CD4-positive, alpha-beta T cell treated with Interferon alpha-2 for 1 hour (primary cell): ENCODE data around the gene RNASE4.
"Not testable (repeated sequence)": the region's sequence is repeated elsewhere in the genome, so short reads cannot be mapped to it uniquely, and the experiment has no call there.

Source experiments
- DNase-seq, 2 donors: peaks; one replicate each; pipeline ENCODE4 v3.0.0-alpha.2; 2020 to 2022

Gene RNASE4, protein sequence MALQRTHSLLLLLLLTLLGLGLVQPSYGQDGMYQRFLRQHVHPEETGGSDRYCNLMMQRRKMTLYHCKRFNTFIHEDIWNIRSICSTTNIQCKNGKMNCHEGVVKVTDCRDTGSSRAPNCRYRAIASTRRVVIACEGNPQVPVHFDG

DNA sequence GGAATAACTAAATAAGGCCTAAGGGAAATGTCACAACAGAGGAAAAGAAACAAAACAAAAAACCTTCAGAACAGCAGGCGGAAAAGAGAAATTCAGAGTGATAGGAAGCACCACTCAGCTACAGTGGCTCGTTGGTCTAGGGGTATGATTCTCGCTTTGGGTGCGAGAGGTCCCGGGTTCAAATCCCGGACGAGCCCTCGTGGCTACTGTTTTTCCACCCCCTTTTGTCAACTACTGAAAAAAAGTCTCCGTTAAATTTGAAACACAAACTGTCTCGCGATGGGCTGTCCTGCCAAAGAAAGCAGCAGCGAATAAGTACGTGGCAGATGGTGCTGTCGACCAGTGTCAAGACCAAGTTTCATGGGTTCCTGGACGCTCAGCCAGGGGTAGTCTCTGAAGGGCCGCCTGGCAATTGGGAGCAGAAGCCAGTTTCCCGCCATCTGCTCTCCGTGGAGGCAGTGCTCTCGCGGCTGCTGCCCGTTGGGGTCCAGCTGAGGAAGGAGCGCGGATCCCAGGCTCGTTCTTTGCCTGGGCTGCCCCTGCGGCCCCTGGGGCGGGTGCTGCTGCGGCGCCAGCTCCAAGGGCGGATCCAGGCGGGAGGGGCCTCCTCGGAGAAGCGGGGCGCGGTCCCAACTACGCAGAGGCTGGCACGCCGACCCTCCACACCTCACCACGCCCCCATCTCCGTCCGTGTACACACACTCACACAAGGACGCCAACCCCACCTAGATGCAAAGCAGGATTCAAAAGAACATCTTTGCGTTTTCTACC, at the start of gene RNASE4:
TSS of gene RNASE4 (plus strand) at position 670 of the 771 bp plus-strand sequence. CDS start 14,812 bp downstream, outside the sequence.
- peak; percentile 85 to 91 for DNase-seq

DNA sequence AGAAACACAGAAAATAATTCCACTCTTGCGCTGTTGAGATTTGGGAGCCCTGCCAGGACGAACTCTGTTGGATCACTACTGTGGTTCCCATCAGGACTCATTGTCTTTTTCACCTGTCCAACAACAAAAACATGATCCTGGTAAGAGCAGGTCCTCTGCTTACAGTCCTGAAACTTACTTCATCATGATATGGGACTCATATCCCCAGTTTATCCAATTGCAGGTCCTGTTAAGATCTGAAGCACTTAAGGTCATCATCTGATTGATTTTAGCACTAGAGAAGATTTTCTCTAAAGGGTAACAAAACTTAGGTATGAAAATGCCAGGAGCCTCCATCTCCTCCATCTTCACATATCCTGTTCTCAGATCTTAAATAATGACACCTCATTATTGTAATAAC, 42.8 kb upstream of the RNASE4 start, which contains the start of gene OR6S1:
TSS of gene OR6S1 (minus strand) at position 101 of the 400 bp plus-strand sequence. CDS start at position 101, 0 bp downstream.
- DNase-seq, result no peak

DNA sequence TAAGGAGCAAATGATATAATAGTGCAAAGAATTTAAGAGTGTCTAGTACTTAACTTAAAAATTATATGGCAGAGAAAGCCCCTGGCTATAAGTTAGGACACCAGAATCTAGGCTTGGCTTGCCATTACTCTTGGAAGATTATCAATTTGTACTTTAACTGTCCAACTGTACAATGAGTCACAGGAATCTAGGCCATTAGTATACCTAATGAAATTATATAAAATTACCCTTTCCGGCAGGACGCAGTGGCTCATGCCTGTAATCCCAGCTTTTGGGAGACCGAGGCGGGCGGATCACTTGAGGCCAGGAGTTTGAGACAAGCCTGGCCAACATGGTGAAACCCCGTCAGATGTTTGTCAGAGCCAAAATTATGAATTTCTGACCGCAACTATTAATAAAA, 42.2 kb upstream of the RNASE4 start:
- DNase-seq, result no peak

DNA sequence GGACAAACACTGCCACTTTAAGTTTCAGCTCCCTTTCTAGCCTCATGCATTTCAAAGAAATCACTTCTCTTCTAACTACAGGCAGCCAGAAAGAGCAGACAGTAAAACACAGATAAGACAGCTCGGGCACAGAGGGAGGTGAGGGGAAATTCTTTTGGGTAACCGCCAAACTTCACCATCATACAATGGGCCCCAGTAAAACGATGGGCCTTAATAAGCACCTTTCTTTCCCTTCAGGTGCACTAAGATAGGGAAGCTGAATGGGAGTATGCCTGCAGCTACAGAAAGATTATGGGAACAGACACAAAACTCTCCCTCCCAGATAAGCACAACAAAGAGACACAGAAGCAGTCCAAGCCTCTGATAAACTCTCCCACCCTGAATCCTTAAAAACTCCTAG, 41.6 kb upstream of the RNASE4 start:
- DNase-seq, result not testable (repeated sequence)

DNA sequence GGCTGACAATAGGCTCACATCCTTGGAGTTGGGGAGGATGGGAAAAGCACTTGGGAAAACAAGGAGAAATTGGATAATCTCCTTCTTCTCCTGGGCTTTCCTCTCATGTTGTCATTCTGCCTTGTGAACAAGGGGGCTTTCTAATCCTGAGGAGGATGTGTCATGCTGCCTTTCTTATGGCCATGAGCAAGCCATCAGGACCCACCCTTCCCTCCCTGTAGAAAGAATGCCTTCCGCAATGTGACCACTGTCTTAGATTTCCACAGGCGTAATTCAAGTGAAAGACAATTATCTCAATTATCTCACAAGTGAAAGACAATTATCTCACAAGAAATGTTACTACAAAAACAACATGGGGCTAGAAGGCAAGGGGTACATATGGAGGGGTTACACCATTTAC, 39.8 kb upstream of the RNASE4 start:
- DNase-seq, result no peak

DNA sequence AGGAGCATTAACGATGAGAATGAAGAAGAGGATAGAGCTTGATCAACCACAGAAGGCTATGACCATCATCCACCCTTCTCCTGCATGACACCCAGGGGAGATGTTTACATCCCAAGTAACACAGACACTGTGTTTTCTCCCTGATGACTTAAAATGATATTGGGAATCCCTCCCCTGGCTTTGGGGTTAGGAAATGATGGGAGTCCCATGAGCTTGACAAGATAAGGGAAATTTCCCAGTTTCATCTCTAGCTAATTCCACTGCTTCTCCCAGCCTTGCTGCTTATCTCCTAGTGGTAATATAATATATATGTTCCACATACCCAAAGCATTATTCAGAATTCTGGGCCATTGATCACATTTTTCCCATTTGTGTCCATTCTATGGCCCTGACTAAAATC, 38.9 kb upstream of the RNASE4 start:
- DNase-seq, result no peak

DNA sequence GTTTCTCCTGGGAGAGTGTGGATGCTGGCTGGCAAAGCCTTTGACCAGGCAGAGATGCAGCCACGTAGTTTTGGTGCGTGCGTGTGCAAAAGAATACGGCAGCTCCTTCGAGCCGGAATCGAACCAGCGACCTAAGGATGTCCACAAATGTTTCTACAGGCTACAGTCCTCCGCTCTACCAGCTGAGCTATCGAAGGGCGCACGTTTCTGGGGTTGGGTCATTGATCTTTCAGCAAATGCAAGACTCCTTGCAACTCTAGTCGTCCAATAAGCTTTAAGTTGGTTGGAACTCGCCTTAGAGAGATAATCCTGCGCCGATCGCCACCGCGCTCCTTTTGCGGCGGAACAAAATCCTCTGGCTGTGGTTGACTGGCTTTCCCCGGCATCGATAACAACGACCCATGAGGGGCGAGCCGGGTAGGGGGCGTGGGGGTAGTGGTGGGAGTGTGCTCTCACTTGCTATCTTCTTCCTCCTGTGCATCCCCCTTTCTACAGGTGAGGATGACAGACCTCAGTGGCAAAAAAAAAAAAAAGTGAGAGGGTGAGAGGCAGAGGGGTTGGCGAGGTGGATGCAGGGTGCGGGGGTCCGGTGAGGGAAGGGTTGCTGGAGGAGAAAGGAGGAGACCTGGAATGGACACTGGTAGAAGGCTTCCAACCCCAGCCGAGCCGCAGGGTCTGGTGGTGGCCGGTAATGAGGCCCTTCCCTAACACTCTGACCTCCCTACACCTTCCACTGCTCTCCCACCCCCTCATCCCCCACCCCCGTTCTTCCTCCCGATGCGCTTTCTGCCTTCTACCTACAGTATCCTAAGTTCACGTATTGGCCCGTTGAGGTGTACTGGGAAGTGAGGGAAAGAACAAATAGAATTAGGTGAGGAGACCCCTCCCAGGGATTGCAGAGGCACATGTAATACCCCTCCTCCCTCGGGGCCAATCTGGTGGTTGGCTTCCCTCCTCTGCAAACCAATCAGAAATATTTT, 31.1 kb upstream of the RNASE4 start:
- DNase-seq, result peak; percentile 45 to 51

DNA sequence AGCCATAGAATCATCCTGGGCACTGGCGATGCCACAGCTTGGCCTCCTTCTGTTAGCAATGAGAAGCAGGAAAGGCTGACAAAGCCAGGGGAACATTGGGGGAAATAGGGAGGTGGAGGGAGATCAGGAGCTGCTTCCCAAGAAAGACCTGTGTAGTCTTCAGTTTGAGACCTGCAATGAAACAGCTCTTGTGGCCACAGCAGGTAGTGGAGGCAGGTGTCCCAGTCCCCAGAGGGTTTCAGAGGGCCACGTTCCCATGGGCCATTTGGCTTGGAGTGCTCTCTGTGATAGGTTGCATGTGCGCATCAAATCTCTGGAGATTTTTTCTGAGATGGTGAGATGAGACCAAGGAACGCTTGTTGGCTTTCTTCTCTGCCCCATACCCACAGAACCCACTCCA, 28.5 kb upstream of the RNASE4 start:
- no peak for DNase-seq

DNA sequence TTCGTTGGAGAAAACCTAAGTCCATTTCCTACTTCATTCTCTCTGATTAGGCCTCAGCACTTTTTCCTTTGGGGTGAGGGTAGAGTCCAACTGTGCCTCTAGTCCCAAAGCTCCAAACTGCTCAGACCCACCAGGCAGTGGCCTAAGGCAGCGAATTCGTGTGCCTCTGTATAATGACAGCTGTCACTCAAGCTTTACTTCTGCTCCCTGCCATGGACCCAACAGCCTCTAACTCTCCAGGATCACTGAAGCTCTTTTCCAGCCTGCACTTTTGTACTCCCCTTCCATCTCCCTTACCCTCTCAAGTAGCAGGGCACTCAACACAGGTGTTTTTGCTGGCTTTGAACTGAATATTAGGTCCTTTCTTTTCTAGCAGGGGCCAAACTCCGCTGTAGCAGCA, 28.1 kb upstream of the RNASE4 start:
- DNase-seq, result no peak

DNA sequence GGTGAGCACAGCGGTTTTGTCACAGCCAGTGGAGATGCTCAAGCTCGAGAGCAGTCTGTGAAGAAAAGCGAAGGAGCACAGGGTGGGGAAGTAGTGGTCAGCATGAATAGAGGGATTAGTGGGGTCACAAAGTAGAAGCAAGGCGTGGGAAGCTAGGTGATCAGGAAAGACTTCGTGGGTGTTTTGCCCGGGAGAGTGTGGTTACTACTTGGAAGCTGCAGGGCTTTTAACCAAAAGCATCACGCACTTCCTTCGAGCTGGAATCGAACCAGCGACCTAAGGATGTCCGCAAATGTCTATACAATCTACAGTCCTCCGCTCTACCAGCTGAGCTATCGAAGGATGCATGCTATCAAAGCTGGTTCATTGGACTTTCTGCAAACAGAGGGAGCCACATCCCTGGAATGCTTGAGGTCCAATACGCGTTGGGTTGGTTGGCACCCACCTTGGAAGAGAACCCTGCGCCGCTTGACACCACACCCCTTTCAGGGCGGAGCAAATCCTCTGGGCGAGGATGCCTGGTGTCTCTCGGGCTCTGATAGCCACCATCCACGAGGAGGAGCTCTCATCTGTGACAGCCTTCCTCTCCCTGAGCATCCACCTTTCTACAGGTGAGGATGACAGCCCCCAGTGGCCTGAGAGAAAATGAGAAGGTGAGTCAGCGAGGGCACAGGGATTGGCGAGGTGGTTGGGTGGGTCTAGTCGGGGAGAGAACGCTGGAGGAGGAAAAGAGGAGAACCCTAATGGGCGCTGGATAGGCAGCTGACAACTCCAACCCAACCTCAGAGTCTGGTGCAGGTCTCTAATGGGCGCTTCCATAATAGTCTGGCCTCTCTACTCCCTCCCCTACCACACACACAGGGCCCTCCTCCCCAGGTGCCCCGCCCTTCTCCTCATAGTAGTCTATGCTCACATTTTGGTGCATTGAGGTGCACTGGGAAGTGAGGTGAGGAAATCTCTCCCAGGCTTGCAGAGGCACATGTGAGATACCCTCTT, 26.8 kb upstream of the RNASE4 start:
- DNase-seq, result peak; percentile 13 to 45

DNA sequence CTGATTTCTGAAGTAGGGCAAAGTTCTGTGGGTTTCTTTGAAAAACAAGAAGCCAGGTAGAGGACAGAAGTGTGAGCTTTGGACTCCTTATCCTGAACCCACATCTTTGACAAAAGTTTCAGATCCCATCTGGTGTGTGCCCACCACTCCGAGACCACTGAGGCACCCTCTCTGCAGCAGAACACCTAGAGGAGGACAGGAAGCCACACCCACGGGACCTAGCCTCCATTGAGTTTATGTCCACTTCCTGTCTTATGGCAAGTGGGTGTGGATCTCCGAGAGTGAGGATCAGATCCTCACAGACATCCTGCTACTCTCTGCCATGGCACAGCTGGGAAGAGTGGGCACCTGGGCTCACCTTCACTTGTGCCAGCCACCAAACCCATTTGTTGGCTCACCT, 26.1 kb upstream of the RNASE4 start:
- DNase-seq, result no peak

DNA sequence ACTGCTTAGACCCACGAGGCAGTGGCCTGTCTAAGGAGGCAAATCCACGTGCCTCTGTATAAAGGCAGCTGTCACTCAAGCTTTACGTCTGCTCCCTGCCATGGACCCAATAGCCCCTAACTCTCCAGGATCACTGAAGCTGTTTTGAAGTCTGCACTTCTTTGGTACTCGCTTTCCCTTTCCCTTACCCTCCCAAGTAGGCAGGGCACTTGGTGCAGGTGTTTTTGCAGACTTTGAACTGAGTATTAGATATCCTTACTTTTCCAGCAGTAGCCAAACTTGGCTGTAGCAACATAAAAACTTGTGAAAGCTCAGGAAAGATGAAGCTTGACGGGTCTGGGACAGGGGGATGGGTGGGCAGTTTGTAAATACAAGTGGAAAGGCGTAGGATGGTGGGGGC, 25.0 kb upstream of the RNASE4 start:
- DNase-seq, result no peak

DNA sequence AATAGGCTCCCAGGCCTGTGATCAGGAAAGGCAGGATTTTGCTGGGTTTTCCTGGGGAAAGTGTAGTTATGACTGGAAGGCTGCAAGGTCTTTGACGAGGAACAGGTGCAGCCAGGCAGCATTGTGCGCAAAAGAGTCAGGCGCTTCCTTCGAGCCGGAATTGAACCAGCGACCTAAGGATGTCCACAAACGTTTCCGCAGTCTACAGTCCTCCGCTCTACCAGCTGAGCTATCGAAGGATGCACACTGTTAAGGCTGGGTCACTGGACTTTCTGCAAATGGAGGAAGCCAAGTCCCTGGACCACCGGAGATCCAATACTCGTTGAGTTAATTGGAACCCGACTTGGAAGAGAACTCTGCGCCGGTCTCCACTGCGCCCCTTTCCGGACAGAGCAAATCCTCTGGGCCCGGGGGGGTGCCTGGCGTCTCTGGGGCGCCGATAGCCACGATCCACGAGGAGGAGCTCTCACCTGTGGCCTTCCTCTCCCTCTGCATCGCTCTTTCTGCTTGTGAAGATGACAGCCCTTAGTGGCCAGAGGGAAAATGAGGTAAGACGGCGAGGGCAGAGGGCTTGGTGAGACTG, 24.5 kb upstream of the RNASE4 start:
- no peak for DNase-seq

DNA sequence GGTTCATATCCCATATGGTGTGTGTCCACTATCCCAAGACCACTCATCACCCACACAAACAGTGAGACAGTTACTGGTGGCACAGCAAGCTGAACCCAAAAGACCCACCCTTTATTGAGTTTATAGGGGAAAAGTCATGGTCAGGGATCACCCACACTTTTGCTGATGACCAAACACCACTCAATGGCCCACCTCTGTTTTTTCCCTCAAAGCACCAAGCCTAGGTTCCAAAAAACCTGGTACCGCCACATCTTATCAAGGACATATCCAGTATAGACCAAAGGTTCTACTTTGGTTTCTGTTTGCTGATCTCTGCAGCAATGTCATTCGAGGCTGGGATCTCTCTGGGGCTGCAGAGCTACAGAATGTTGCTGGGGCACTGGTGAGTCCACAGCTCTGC, 23.2 kb upstream of the RNASE4 start:
- DNase-seq, result no peak

DNA sequence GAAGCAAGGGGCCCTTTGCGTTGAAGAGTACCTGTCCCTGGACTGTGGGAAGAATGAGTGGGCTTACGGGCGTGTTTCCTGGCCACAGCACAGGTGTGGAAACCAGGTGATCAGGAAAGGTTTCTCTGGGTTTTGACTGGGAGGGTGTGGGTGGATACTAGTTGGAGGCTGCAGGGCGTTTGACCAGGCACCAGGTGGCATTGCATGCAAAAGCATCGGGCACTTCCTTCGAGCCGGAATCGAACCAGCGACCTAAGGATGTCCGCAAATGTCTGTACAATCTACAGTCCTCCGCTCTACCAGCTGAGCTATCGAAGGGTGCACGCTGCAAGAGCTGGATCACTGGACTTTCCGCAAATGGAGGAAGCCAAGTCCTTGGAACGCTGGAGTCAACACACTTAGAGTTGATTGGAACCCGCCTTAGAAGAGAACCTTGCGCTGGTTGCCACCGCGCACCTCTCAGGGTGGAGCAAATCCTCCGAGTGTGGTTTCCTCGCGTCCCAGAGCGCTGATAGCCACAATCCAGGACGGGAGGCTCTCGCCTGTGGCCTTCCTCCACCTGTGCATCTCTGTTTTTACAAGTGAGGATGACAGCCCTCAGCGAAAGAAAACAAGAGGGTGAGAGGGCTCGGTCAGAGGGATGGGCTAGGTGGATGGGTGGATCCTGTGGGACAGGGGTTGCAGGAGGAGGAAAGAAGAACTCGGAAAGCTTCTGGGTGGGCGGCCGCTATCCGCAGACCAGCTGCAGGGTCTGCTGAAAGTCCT, 21.2 kb upstream of the RNASE4 start:
- DNase-seq, result peak; percentile 88 to 91

DNA sequence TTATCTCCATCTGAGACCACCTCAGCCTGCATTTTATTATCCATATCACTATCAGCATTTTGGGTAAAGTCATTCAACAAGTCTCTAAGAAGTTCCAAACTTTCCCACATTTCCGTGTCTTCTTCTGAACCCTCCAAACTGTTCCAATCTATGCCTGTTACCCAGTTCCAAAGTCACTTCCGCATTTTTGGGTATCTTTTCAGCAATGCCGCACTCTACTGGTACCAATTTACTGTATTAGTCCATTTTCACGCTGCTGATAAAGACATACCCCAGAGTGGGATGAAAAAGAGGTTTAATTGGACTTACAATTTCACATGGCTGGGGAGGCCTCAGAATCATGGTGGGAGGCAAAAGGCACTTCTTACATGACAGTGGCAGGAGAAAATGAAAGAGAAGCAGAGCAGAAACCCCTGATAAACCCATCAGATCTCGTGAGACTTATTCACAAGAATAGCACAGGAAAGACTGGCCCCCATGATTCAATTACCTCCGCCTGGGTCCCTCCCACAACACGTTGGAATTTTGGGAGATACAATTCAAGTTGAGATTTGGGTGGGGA, 17.9 kb upstream of the RNASE4 start:
- DNase-seq, result not testable (repeated sequence)

DNA sequence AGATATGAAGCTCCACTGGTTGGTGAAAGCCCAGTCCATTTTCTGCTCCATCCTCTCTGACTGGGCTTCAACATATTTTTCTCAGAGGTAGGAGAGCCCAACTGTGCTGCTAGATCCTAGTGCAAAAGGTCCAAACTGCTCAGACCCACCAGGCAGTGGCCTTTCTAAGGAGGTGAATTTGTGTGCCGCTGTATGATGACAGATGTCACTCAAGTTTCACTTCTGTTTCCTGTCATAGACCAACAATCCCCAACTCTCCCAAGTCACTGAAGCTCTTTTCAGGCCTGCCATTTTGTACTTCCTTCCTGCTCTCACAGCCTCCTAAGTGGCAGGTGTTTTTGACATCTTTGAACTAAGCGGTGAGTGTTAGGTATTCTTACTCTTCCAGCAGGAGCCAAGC, 16.4 kb upstream of the RNASE4 start:
- DNase-seq, result peak in 1 of 2 donors; percentile 41

DNA sequence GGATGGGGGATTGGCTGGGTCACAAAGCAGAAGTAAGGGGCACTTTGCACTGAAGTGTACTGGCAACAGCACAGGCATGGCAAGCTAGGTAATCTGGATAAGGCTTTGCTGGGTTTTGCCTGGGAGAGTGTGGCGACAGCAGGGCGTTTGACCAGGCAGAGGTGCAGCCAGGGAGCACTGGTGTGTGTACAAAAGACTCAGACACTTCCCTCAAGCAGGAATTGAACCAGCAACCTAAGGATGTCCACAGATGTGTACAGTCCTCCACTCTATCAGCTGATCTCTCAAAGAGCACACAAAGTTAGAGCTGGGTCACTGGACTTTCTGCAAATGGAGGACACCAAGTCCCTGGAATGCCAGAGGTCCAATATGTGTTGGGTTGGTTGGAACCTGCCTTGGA, 15.4 kb upstream of the RNASE4 start:
- no peak for DNase-seq

DNA sequence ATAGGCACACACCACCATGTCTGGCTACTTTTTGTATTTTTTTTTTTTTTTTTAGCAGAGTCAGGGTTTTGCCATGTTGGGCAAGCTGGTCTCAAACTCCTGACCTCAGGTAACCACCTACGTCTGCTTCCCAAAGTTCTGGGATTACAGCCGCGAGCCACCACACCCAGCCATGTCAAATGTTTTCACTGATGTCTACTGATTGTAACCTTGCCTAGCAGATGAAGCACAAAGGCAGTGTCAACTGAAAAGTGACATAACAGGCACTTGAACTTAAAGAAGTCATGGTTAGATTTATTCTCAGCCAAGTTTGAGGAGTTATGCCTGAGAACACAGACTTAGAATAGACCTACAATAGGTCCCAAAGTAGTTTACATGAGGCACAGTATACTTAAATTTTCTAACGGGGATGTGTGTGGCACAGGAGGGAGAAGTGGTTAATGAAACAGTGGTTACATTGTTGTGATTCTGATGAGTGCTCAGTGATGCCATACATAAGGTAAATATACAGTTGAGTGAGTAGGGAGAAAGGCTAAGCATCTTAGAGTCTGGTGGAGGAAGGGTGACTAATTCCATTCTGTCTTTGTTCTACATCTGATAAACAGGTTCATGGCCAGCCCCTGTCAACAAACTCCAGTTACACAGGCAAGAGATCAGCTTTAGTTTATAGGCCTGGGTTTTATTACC, 12.6 kb upstream of the RNASE4 start:
- no peak for DNase-seq

DNA sequence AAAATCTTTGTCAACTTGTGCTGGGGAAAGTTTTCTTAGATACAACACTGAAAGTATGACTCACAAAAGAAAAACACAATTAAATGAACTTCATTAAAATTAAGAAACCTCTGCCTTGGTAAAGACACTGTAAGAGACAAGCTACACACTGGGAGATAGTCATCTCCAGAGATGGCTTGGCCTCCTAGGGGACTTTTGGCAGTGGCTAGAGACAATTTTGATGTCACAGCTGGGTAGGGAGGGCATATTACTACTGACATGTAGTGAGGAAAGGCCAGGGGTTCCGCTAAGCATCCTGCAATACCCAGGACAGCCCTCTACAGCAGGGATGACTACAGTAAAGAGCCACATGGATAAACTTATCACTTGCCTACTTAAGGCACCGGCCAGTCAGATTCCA, 8.7 kb upstream of the RNASE4 start:
- no peak for DNase-seq
